Activated B cell treated with CpG ODN at 0.5 μM for 24 hours (primary cell): ENCODE measurements around the gene TP73. TPM values are rescaled to one million over a fixed set of nuclear protein-coding genes. Genes with fewer than 3 reads are reported as not detected.

Source experiments
- ATAC-seq: fragments of 200-7000 bp; cut with Tn5 transposase; one replicate; pipeline ENCODE4 v1.10.0; 2021; ENCODE audit warnings: low read depth, mild to moderate bottlenecking, moderate library complexity
- CTCF ChIA-PET: fragments of 350-600 bp; sonication (Branson Sonifier 250); formaldehyde crosslinking; loops from one replicate; lab custom pipeline; 2021; ENCODE audit warnings: antibody characterized with exemption; lab: Charles Lee
- POLR2A ChIA-PET: fragments of 350-600 bp; sonication (Branson Sonifier 250); formaldehyde crosslinking; loops from one replicate; lab custom pipeline; 2021; ENCODE audit warnings: antibody characterized with exemption; lab: Charles Lee
- DNase-seq: peaks from one replicate; pipeline ENCODE4 v3.0.0; 2022
- H3K27ac Mint-ChIP-seq: one replicate; pipeline ENCODE4 v1.8.0; 2020; ENCODE audit warnings: mixed read lengths
- H3K27me3 Mint-ChIP-seq: one replicate; pipeline ENCODE4 v1.8.0; 2021; ENCODE audit warnings: mixed read lengths
- H3K36me3 Mint-ChIP-seq: one replicate; pipeline ENCODE4 v1.8.0; 2021; ENCODE audit warnings: low read depth, mixed read lengths
- H3K4me1 Mint-ChIP-seq: one replicate; pipeline ENCODE4 v1.8.0; 2021; ENCODE audit warnings: mixed read lengths
- H3K4me3 Mint-ChIP-seq: one replicate; pipeline ENCODE4 v1.8.0; 2020; ENCODE audit warnings: mild to moderate bottlenecking, mixed read lengths
- H3K9me3 Mint-ChIP-seq: one replicate; pipeline ENCODE4 v1.8.0; 2020; ENCODE audit warnings: mixed read lengths
- intact Hi-C: fragments of 100-400 bp; cut with micrococcal nuclease; formaldehyde crosslinking; loops from one replicate; pipeline ENCODE4 v1.15.1; 2024
- total RNA-seq: library from RNA; stranded (reverse); gene quantifications from 2 replicates; pipeline ENCODE4 v1.2.3, GENCODE V29; 2022
- TF ChIP-seq, protein P1 (sequence below): fragments of 200-600 bp; IDR thresholded peaks from one replicate; pipeline ENCODE4 v1.8.0; 2022; ENCODE audit warnings: antibody characterized with exemption, mild to moderate bottlenecking

The TP73 gene
- total RNA-seq, 1 donor from 2014 or later, result 2.6 TPM

DNA sequence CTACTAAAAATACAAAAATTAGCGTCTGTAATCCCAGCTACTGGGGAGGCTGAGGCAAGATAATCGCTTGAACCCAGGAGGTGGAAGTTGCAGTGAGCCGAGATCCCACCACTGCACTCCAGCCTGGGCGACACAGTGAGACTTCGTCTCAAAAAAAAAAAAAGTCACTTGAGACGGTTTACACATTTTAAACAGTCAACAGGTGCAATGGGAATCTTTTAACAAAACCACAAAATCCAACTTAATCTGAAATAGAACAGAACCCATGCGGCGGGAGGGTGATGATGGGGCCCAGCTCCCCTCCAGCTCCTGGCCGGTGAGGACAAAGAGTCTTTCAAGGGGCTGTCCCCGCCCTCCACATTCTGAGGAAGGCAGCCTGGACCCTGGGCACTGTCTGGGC is 48.3 kb downstream of the TP73 start:
- TF ChIP-seq, protein P1, sequence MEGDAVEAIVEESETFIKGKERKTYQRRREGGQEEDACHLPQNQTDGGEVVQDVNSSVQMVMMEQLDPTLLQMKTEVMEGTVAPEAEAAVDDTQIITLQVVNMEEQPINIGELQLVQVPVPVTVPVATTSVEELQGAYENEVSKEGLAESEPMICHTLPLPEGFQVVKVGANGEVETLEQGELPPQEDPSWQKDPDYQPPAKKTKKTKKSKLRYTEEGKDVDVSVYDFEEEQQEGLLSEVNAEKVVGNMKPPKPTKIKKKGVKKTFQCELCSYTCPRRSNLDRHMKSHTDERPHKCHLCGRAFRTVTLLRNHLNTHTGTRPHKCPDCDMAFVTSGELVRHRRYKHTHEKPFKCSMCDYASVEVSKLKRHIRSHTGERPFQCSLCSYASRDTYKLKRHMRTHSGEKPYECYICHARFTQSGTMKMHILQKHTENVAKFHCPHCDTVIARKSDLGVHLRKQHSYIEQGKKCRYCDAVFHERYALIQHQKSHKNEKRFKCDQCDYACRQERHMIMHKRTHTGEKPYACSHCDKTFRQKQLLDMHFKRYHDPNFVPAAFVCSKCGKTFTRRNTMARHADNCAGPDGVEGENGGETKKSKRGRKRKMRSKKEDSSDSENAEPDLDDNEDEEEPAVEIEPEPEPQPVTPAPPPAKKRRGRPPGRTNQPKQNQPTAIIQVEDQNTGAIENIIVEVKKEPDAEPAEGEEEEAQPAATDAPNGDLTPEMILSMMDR, result no peak
- H3K36me3 Mint-ChIP-seq, result no peaks in the 10 kb centered on the region
- H3K9me3 Mint-ChIP-seq, result no peaks in the 10 kb centered on the region
- peaks cover 14% of the 10 kb centered on the region for H3K27me3 Mint-ChIP-seq
- H3K4me3 Mint-ChIP-seq, result no peak overlapping the region
- ATAC-seq (no peak), DNase-seq (no peak)
- ChIA-PET POLR2A (no interaction called here), CTCF (no interaction called here)
- no peak overlapping the region for H3K27ac Mint-ChIP-seq
- intact Hi-C loops, result no loop called here
- H3K4me1 Mint-ChIP-seq, result peaks cover 14% of the 10 kb centered on the region

DNA sequence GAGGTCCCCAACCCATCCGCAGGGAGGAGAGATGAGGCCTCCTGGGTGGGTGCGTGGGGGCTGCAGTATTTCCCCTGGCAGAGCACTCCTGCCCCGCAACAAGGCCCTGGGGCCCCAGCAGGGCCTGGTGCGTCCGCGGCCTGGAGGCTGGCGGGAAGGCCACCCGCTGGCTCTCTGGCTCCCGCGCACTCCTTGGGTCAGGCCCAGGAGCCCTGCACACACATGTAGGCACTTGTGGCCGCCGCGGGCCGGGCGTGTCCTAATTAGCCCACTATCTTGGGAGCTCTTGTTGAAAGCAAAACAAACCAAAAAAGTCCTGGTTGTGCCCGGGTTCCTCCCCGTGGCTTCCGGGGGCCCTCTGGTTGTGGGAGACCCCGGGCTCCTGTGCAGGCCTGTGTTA is 50.2 kb downstream of the TP73 start:
- peaks cover 12% of the 10 kb centered on the region for H3K27me3 Mint-ChIP-seq
- DNase-seq (no peak), ATAC-seq (no peak)
- H3K27ac Mint-ChIP-seq, result no peak overlapping the region
- no peaks in the 10 kb centered on the region for H3K9me3 Mint-ChIP-seq
- intact Hi-C loops, result no loop called here
- H3K4me1 Mint-ChIP-seq, result peaks cover 10% of the 10 kb centered on the region
- CTCF ChIA-PET, result no interaction called here
- POLR2A ChIA-PET, result no interaction called here
- no peaks in the 10 kb centered on the region for H3K36me3 Mint-ChIP-seq
- TF ChIP-seq, protein P1, result no peak
- H3K4me3 Mint-ChIP-seq, result no peak overlapping the region

DNA sequence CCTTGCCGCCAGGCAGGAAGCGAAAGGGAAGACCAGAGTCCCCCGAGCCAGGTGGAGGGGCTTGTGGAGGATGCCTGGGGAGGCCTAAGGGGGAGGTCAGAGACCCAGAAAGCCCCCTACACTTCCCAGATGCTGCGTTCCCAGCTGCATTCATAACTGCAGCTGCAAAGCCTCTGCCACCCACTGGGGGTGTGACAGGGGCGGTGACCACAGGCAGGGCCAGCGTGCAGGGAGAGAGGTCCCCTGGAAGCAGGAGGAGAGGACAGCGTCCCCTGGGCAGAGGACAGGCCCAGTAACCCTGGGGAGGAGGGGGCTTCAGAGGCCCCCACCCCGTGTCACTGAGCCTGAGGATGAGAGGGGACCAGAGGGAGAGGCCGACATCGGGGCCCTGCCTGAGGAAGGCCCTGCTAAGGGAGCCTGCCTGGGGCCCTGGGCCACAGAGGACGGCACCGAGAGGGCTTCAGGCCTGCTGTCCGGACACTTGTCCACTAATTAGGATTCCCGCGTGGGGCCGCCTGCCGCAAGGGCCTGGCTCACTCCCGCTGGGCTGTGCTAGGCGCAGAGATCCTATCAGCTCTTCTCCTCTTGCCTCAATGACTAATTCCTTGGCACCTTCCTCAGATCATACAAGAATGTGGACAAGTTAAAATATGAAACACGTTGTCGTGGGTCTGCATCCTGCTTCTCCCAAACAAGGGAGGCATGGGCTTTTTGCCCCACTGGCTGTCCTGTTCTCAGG is 50.8 kb downstream of the TP73 start:
- no peak overlapping the region for H3K27ac Mint-ChIP-seq
- no peak overlapping the region for H3K4me3 Mint-ChIP-seq
- ChIA-PET CTCF (no interaction called here), POLR2A (no interaction called here)
- H3K4me1 Mint-ChIP-seq, result peaks cover 10% of the 10 kb centered on the region
- DNase-seq (no peak), ATAC-seq (no peak)
- no peaks in the 10 kb centered on the region for H3K36me3 Mint-ChIP-seq
- no peaks in the 10 kb centered on the region for H3K9me3 Mint-ChIP-seq
- intact Hi-C loops, result no loop called here
- peaks cover 14% of the 10 kb centered on the region for H3K27me3 Mint-ChIP-seq
- TF ChIP-seq, protein P1, result no peak

DNA sequence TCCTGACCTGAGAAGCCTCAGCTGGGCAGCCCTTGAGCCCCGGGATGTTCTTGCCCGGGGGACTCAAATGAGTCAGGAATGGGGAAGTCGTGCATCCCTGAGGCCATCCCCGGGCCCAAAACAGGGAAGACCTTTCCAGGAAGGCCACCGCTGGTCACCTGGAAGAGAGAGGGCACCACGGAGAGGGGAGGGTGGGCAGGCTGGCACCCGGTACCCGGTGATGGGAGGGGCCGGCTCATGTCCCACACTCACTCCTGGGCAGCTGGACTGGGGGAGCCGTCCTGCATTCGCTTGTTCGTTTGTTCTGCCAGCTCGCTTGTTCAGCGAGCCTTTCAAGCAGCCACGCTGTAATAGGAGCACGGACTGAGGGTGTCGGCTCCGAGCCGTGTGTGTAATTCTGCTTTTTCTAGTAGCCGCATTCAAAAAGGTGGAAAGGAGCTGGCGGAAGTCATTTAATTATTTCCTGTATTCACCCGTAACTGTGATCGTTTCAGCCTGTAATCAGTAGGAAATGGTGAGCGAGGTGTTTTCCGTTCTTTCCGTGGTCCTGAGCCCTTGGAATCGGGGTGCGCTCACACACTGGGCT is 51.6 kb downstream of the TP73 start:
- Mint-ChIP-seq H3K4me3 (peak overlapping the region; percentile 56), H3K4me1 (peaks cover 10% of the 10 kb centered on the region), H3K9me3 (no peaks in the 10 kb centered on the region), H3K27ac (peak overlapping the region; percentile 46), H3K36me3 (no peaks in the 10 kb centered on the region), H3K27me3 (peaks cover 13% of the 10 kb centered on the region)
- ATAC-seq, result peak; percentile 25
- ChIA-PET CTCF (no interaction called here), POLR2A (interaction anchor here (1.0 kb wide), 1 partner anchor 26 kb away, joined by 8 read pairs; no protein-coding TSS in a partner anchor)
- no peak for DNase-seq
- TF ChIP-seq, protein P1, result no peak
- intact Hi-C loops, result no loop called here

DNA sequence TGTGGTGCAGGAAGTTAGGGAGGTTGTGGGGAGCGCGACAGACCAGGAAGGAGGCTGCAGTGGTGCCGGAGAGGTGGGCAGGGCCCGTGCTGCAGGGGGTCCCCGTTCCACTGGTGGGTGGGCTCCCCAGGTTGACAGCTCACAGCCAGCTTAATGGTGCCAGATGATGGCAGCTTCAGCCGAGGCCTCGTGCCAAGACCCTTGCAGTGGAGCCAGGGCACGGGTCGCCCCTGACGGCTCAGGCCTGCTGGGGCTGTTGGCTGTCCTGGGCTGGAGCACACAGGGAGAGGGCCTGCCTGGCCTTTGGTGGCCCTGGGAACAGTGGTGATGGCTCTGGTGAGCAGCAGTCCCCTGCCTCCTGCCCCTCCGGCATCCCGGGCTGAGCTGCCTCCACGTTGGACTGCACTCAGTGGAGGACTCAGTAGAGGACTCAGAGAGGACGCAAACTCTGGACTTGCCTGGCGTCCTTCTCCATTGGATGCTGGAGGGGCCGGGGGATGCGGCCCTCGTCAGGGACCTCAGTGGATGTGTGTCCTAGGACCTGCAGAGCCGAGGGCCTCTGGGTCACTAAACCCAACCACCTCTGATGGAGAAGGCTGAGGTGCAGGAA is 53.1 kb downstream of the TP73 start:
- CTCF ChIA-PET, result no interaction called here
- Mint-ChIP-seq H3K4me1 (peaks cover 10% of the 10 kb centered on the region), H3K9me3 (no peaks in the 10 kb centered on the region), H3K27me3 (peaks cover 14% of the 10 kb centered on the region), H3K36me3 (no peaks in the 10 kb centered on the region), H3K27ac (no peak overlapping the region), H3K4me3 (no peak overlapping the region)
- ATAC-seq (no peak), DNase-seq (no peak)
- TF ChIP-seq, protein P1, result no peak
- intact Hi-C loops, result no loop called here
- POLR2A ChIA-PET, result no interaction called here
